K562 (cell line): Measurements from ENCODE around the gene OTUD1. TPM values are rescaled to one million over a fixed set of nuclear protein-coding genes. Genes with fewer than 3 reads are reported as not detected.

Source experiments
- ATAC-seq: fragments of 200-7000 bp; cut with Tn5 transposase; 3 replicates; pipeline ENCODE4 v1.9.1; 2020; ENCODE audit warnings: moderate library complexity
- BruUV-seq: library from RNA; stranded (reverse); fragments of 400-500 nt; replicated peaks from 2 replicates; lab custom pipeline; 2021; lab: Mats Ljungman, UMichigan
- CTCF ChIA-PET: fragments of 300-600 bp; formaldehyde crosslinking; extraction: SDS; loops from one replicate; lab custom pipeline; 2021; ENCODE audit warnings: low intra/inter-chr PET ratio; lab: Yijun Ruan, JAX
- POLR2A ChIA-PET: fragments of 300-600, 350-650 bp; sonication (Branson Sonifier 250); formaldehyde crosslinking; extraction: SDS; loops from one replicate; lab custom pipeline; 2021; ENCODE audit warnings: antibody characterized with exemption, inconsistent platforms; lab: Yijun Ruan, JAX
- DNase-seq, 4 experiments: peaks; one replicate each; pipeline versions ENCODE4 v3.0.0 to v3.0.0-alpha.2; 2011 to 2018; ENCODE audit warnings: low spot score in 3 of 4, mixed read lengths in 3 of 4; ENCODE audit errors: extremely low read depth in 1 of 4
- FAIRE-seq: peaks from 2 replicates; lab custom pipeline; 2011; peaks lifted over from hg19 to GRCh38; lab: Jason Lieb, UNC
- H2AFZ ChIP-seq: 2 replicates; pipeline ENCODE4 v1.6.0; 2011; ENCODE audit warnings: low read depth, low read length, control low read depth, inconsistent platforms
- H3K27ac ChIP-seq: fragments of 200-600 bp; 3 replicates; pipeline ENCODE4 v1.8.0; 2011; ENCODE audit warnings: low read depth, mild to moderate bottlenecking, control low read depth, inconsistent platforms, low read length, moderate library complexity, mixed read lengths; ENCODE audit errors: extremely low read depth
- H3K27me3 ChIP-seq, 2 experiments: fragments of 300-600 bp in 1 of 2; 2 replicates in 1 of 2; 3 replicates in 1 of 2; pipeline versions ENCODE4 v1.6.0 to v1.8.0; 2011; ENCODE audit warnings: inconsistent platforms in 2 of 2, low read length in 2 of 2, mild to moderate bottlenecking in 1 of 2, mixed read lengths in 1 of 2, moderate library complexity in 1 of 2; ENCODE audit not compliant: control insufficient read depth in 2 of 2, insufficient read depth in 2 of 2
- H3K36me3 ChIP-seq: fragments of 300-600 bp; 3 replicates; pipeline ENCODE4 v1.8.0; 2011; ENCODE audit warnings: mild to moderate bottlenecking, low read length, inconsistent platforms; ENCODE audit not compliant: control insufficient read depth, insufficient read depth
- H3K4me1 ChIP-seq, 2 experiments: fragments of 200-600 bp in 1 of 2; replicated peaks in 1 of 2; 2 replicates in 1 of 2; 3 replicates in 1 of 2; pipeline versions ENCODE4 v1.5.1 to v1.8.0; 2011; ENCODE audit warnings: inconsistent platforms in 2 of 2, low read length in 2 of 2, mild to moderate bottlenecking in 1 of 2, mixed read lengths in 1 of 2, moderate library complexity in 1 of 2; ENCODE audit not compliant: control insufficient read depth in 2 of 2, insufficient read depth in 2 of 2
- H3K4me2 ChIP-seq: 2 replicates; pipeline ENCODE4 v1.6.1; 2011; ENCODE audit warnings: low read length, control low read depth, inconsistent platforms, mixed read lengths; ENCODE audit not compliant: insufficient read depth
- H3K4me3 ChIP-seq: fragments of 200-600 bp; sonication (generic), shearing (Covaris generic); 2 replicates; pipeline ENCODE4 v1.5.1; 2016; ENCODE audit warnings: control low read depth, inconsistent platforms
- H3K79me2 ChIP-seq: fragments of 200-600 bp; 3 replicates; pipeline ENCODE4 v1.8.0; 2011; ENCODE audit warnings: low read length, inconsistent platforms; ENCODE audit not compliant: control insufficient read depth, insufficient read depth
- H3K9ac ChIP-seq, 2 experiments: 2 replicates each; pipeline versions ENCODE4 v1.6.0 to v1.6.1; 2011; ENCODE audit warnings: low read depth in 2 of 2, low read length in 2 of 2, control low read depth in 1 of 2, inconsistent platforms in 1 of 2, mild to moderate bottlenecking in 1 of 2, mixed read lengths in 1 of 2; ENCODE audit not compliant: insufficient read depth in 1 of 2
- H3K9me1 ChIP-seq: one replicate; pipeline ENCODE4 v1.6.0; 2011; ENCODE audit warnings: inconsistent platforms, mild to moderate bottlenecking, low read length, moderate library complexity; ENCODE audit not compliant: control insufficient read depth, insufficient read depth
- H3K9me3 ChIP-seq: replicated peaks from 2 replicates; pipeline ENCODE4 v1.5.1; 2011; ENCODE audit warnings: low read depth, low read length, inconsistent platforms; ENCODE audit not compliant: control insufficient read depth, insufficient read depth
- H4K20me1 ChIP-seq: replicated peaks from 2 replicates; pipeline ENCODE4 v1.6.1; 2011; ENCODE audit warnings: low read length, inconsistent platforms, mixed read lengths; ENCODE audit not compliant: control insufficient read depth, insufficient read depth
- CBX3 ChIP-seq, 2 experiments: IDR thresholded peaks; 1 replicate in 1 of 2; 2 replicates in 1 of 2; pipeline ENCODE4 v1.6.1; 2012; ENCODE audit warnings: inconsistent platforms in 2 of 2, low read length in 2 of 2, borderline replicate concordance in 1 of 2, control low read depth in 1 of 2
- CEBPB ChIP-seq: fragments of 450-650 bp; IDR thresholded peaks from 2 replicates; pipeline ENCODE4 v1.6.1; 2016; ENCODE audit warnings: missing genetic modification characterization, missing compliant biosample characterization
- E2F1 ChIP-seq: sonication (generic); formaldehyde crosslinking; IDR thresholded peaks from 2 replicates; pipeline ENCODE4 v1.8.1; 2023; ENCODE audit warnings: mild to moderate bottlenecking, missing genetic modification reagents, moderate library complexity
- GATAD2B ChIP-seq: fragments of 450-650 bp; IDR thresholded peaks from 2 replicates; pipeline ENCODE4 v1.6.1; 2017; ENCODE audit warnings: mild to moderate bottlenecking, borderline replicate concordance
- GTF2F1 ChIP-seq: IDR thresholded peaks from 2 replicates; pipeline ENCODE4 v1.6.1; 2011; ENCODE audit warnings: low read depth, low read length, improper control_type of control experiment
- HMBOX1 ChIP-seq: sonication (generic); IDR thresholded peaks from 2 replicates; pipeline ENCODE4 v1.6.1; 2016
- HNRNPLL ChIP-seq: fragments of 200-400 bp; formaldehyde crosslinking; IDR thresholded peaks from 2 replicates; pipeline ENCODE4 v1.6.1; 2017; ENCODE audit warnings: low read length, low read depth, mild to moderate bottlenecking; ENCODE audit not compliant: poor library complexity, severe bottlenecking
- MAFF ChIP-seq: IDR thresholded peaks from 2 replicates; pipeline ENCODE4 v1.6.1; 2012; ENCODE audit warnings: low read length, improper control_type of control experiment
- MAFG ChIP-seq: fragments of 450-650 bp; conservative IDR thresholded peaks from 2 replicates; pipeline ENCODE4 v1.6.1; 2016; ENCODE audit warnings: missing genetic modification characterization, missing compliant biosample characterization
- MECOM ChIP-seq: fragments of 250-450 bp; sonication (Bioruptor Pico); IDR thresholded peaks from 2 replicates; pipeline ENCODE4 v1.8.0; 2022; ENCODE audit warnings: inconsistent platforms
- MXI1 ChIP-seq: IDR thresholded peaks from 2 replicates; pipeline ENCODE4 v1.6.1; 2011; ENCODE audit warnings: low read depth, mild to moderate bottlenecking, improper control_type of control experiment, low read length
- NR2C1 ChIP-seq, 2 experiments: fragments of 450-650 bp; IDR thresholded peaks; 2 replicates each; pipeline ENCODE4 v1.6.1; 2017; ENCODE audit warnings: mild to moderate bottlenecking in 2 of 2, antibody characterized with exemption in 1 of 2, inconsistent platforms in 1 of 2, missing compliant biosample characterization in 1 of 2, missing genetic modification characterization in 1 of 2
- SETDB1 ChIP-seq: IDR thresholded peaks from one replicate; pipeline ENCODE4 v1.6.1; 2012; ENCODE audit warnings: low read length, control low read depth, inconsistent platforms
- SMARCE1 ChIP-seq: fragments of 450-650 bp; IDR thresholded peaks from 2 replicates; pipeline ENCODE4 v1.7.1; 2016; ENCODE audit warnings: mild to moderate bottlenecking
- YY1 ChIP-seq, 3 experiments: IDR thresholded peaks; 2 replicates each; pipeline ENCODE4 v1.6.1; 2011; ENCODE audit warnings: low read length in 2 of 3, mild to moderate bottlenecking in 2 of 3, moderate library complexity in 2 of 3, borderline replicate concordance in 1 of 3, control low read depth in 1 of 3, low read depth in 1 of 3; ENCODE audit not compliant: insufficient read depth in 3 of 3, insufficient replicate concordance in 2 of 3, control insufficient read depth in 1 of 3, insufficient read length in 1 of 3; ENCODE audit errors: extremely low read depth in 1 of 3
- ZC3H11A ChIP-seq: IDR thresholded peaks from 2 replicates; pipeline ENCODE4 v1.6.1; 2012; ENCODE audit warnings: low read depth, low read length, improper control_type of control experiment
- ZNF316 ChIP-seq: fragments of 450-650 bp; IDR thresholded peaks from 2 replicates; pipeline ENCODE4 v1.6.1; 2016
- ZNF75A ChIP-seq: fragments of 450-650 bp; formaldehyde crosslinking; IDR thresholded peaks from 2 replicates; pipeline ENCODE4 v1.4.0; 2020; ENCODE audit warnings: mild to moderate bottlenecking
- WGBS: fragments of 100-300 bp; shearing (Covaris generic); methylation state at CpG from one replicate; pipeline ENCODE4 v1.1.6; 2016; ENCODE audit warnings: low coverage, mixed read lengths; ENCODE audit not compliant: insufficient coverage; ENCODE audit errors: missing lambda C conversion rate; 5-methylcytosine and 5-hydroxymethylcytosine counted together
- in situ Hi-C: fragments of 300-500 bp; cut with MboI; formaldehyde crosslinking; loops from 4 replicates; pipeline ENCODE4 v1.15.0; 2018; ENCODE audit warnings: inconsistent platforms, mixed read lengths
- intact Hi-C: fragments of 100-400 bp; cut with micrococcal nuclease; formaldehyde crosslinking; loops from 2 replicates; pipeline ENCODE4 v1.14.2; 2022
- polyA plus RNA-seq, 8 experiments: library from polyadenylated mRNA; depleted of rRNA in 4 of 8; stranded (reverse) in 5 of 8; unstranded in 3 of 8; fragments of >200 nt; fragmentation: Nextera tagmentation in 2 of 8; fragmentation: Illumina TruSeq in 1 of 8; extraction: Ambion mirVana in 2 of 8; extraction: Trizol in 1 of 8; gene quantifications; 2 replicates each; pipeline versions ENCODE4 v1.2.1 to v1.2.3, GENCODE V29; 2011 to 2014; ENCODE audit warnings: inconsistent platforms in 1 of 8, missing spikeins in 1 of 8
- total RNA-seq, 7 experiments: library from RNA; depleted of rRNA in 6 of 7; stranded (reverse); fragments of >200 nt in 6 of 7; fragmentation: Illumina TruSeq in 2 of 7; extraction: Trizol in 2 of 7; gene quantifications; 2 replicates each; pipeline versions ENCODE4 v1.2.1 to v1.2.3, GENCODE V29; 2011 to 2021; ENCODE audit warnings: low replicate concordance in 1 of 7
- TF ChIP-seq, protein P1 (sequence below): sonication (generic); formaldehyde crosslinking; IDR thresholded peaks from 2 replicates; pipeline ENCODE4 v1.9.0; 2022; ENCODE audit warnings: mild to moderate bottlenecking, missing genetic modification reagents
- TF ChIP-seq, protein P2 (sequence below): fragments of 250-450 bp; sonication (Bioruptor Pico); IDR thresholded peaks from 2 replicates; pipeline ENCODE4 v1.8.0; 2021; ENCODE audit warnings: moderate library complexity, mild to moderate bottlenecking, inconsistent platforms

OTUD1 gene
- total and polyA plus RNA-seq, 9 of the 15 experiments (the other 6 are each of a cell fraction or from before 2014, with no cell fraction given): 0.29 to 2.0 (median 0.49) TPM

GRCh38 chr10:23445591-23445990, 6.7 kb downstream of the OTUD1 start (continued):
- no peak for TF ChIP-seq CBX3 (IDR thresholded peaks at IDR 0.05; ENCODE audit: borderline replicate concordance in 1 of 2, low read length in 2 of 2)
- TF ChIP-seq CEBPB: no peak
- TF ChIP-seq MXI1: no peak
- TF ChIP-seq GTF2F1: no peak
- no peak for TF ChIP-seq NR2C1 (IDR thresholded peaks at IDR 0.05)
- TF ChIP-seq NR2C1 (tag; IDR thresholded peaks at IDR 0.05): peak; percentile 70
- TF ChIP-seq HNRNPLL: no peak

- BruUV-seq: no TSS peak
- WGBS: 83% methylated on average over 2 of the region's 2 CpGs
- POLR2A ChIA-PET: interaction anchor here (1.6 kb wide), 2 partner anchors 10 to 12 kb away, joined by 4 to 5 read pairs; no protein-coding TSS in a partner anchor
- peak; percentile 65 for TF ChIP-seq MAFG (tag)
- no peak for TF ChIP-seq HMBOX1
- TF ChIP-seq YY1 (IDR thresholded peaks at IDR 0.05; ENCODE audit: borderline replicate concordance in 1 of 3, control insufficient read depth in 1 of 3, extremely low read depth in 1 of 3, insufficient read depth in 3 of 3, insufficient read length in 1 of 3, insufficient replicate concordance in 2 of 3, low read depth in 1 of 3, low read length in 2 of 3): no peak
- TF ChIP-seq E2F1: no peak
- TF ChIP-seq ZNF316: peak; percentile 84
- peak; percentile 54; the same call in 1 of the 2 replicates for TF ChIP-seq MAFF
- no peak for TF ChIP-seq SMARCE1
- no peak for TF ChIP-seq MECOM (CRISPR knock-in tag)
- no peak for TF ChIP-seq ZC3H11A
- TF ChIP-seq, protein P1, sequence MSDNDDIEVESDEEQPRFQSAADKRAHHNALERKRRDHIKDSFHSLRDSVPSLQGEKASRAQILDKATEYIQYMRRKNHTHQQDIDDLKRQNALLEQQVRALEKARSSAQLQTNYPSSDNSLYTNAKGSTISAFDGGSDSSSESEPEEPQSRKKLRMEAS (CRISPR knock-in tag): no peak
- TF ChIP-seq SETDB1: no peak
- no peak for TF ChIP-seq ZNF75A (CRISPR knock-in tag)
- TF ChIP-seq GATAD2B: no peak
- TF ChIP-seq, protein P2, sequence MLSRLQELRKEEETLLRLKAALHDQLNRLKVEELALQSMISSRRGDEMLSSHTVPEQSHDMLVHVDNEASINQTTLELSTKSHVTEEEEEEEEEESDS: no peak
Observed at GRCh38 chr10:23448323-23448722, 9.4 kb downstream of the OTUD1 start.

More at GRCh38 chr10:23448323-23448722, 9.4 kb downstream of the OTUD1 start:
- Histone ChIP-seq H3K4me1 (no peaks in the 10 kb centered on the region; a peak in 2 of 5 replicates), H3K36me3 (no peaks in the 10 kb centered on the region), H3K9me3 (no peaks in the 10 kb centered on the region), H3K4me3 (no peak overlapping the region), H3K9me1 (no peaks in the 10 kb centered on the region), H3K79me2 (no peaks in the 10 kb centered on the region), H2AFZ (no peak overlapping the region), H4K20me1 (no peaks in the 10 kb centered on the region), H3K27ac (no peak overlapping the region), H3K4me2 (no peak overlapping the region), H3K27me3 (peaks cover 3 to 7% of the 10 kb centered on the region in 2 experiments; a peak in 4 of 5 replicates), H3K9ac (no peak overlapping the region)
- CTCF ChIA-PET: no interaction called here
- DNase-seq: no peak
- ATAC-seq: no peak
- no peak for FAIRE-seq
- in situ Hi-C loops: no loop called here
- intact Hi-C loops: no loop called here
